CD14-positive monocyte (primary cell): ENCODE data around the gene ZNF566. TPM values are rescaled to one million over a fixed set of nuclear protein-coding genes. Genes with fewer than 3 reads are reported as not detected.

ENCODE experiments used
- DNase-seq, 3 donors: peaks; one replicate each; pipeline ENCODE4 v3.0.0-alpha.2; 2011 to 2022
- H2AFZ ChIP-seq: 2 replicates; pipeline ENCODE4 v1.6.0; 2012; ENCODE audit warnings: mild to moderate bottlenecking, low read depth, low read length, inconsistent platforms; ENCODE audit not compliant: insufficient read depth, poor library complexity, severe bottlenecking
- H3K27ac ChIP-seq, 2 donors: 1 replicate in 1 of 2; 2 replicates in 1 of 2; pipeline ENCODE4 v1.5.1; 2012 to 2013; ENCODE audit warnings: low read length in 2 of 2, control low read depth in 1 of 2, inconsistent platforms in 1 of 2, low read depth in 1 of 2, mild to moderate bottlenecking in 1 of 2
- H3K27me3 ChIP-seq, 2 donors: one replicate each; pipeline versions ENCODE4 v1.6.0 to v1.6.1; 2011 to 2013; ENCODE audit warnings: low read length in 2 of 2; ENCODE audit not compliant: control insufficient read depth in 2 of 2, insufficient read depth in 2 of 2
- H3K36me3 ChIP-seq, 2 donors: replicated peaks in 1 of 2; 1 replicate in 1 of 2; 2 replicates in 1 of 2; pipeline versions ENCODE4 v1.5.1 to v1.6.1; 2012 to 2013; ENCODE audit warnings: low read length in 2 of 2, control low read depth in 1 of 2, inconsistent platforms in 1 of 2, mild to moderate bottlenecking in 1 of 2; ENCODE audit not compliant: insufficient read depth in 2 of 2, control insufficient read depth in 1 of 2
- H3K4me1 ChIP-seq, 2 donors: 1 replicate in 1 of 2; 2 replicates in 1 of 2; pipeline versions ENCODE4 v1.5.1 to v1.6.1; 2012 to 2013; ENCODE audit warnings: low read length in 2 of 2, control low read depth in 1 of 2, inconsistent platforms in 1 of 2, mild to moderate bottlenecking in 1 of 2, moderate library complexity in 1 of 2; ENCODE audit not compliant: insufficient read depth in 2 of 2, control insufficient read depth in 1 of 2
- H3K4me2 ChIP-seq: replicated peaks from 2 replicates; pipeline ENCODE3; 2012; ENCODE audit warnings: low read length, moderate library complexity, mild to moderate bottlenecking; ENCODE audit not compliant: poor library complexity, severe bottlenecking; ENCODE audit errors: extremely low read depth
- H3K4me3 ChIP-seq, 3 experiments: fragments of 200-600 bp in 1 of 3; sonication (generic) in 1 of 3; replicated peaks in 1 of 3; 1 replicate in 2 of 3; 2 replicates in 1 of 3; pipeline ENCODE4 v1.5.1; 2011 to 2013; ENCODE audit warnings: low read length in 3 of 3, mild to moderate bottlenecking in 3 of 3, control low read depth in 2 of 3, low read depth in 2 of 3, inconsistent platforms in 1 of 3, moderate library complexity in 1 of 3
- H3K79me2 ChIP-seq: 2 replicates; pipeline ENCODE4 v1.6.0; 2012; ENCODE audit warnings: mild to moderate bottlenecking, control low read depth, inconsistent platforms, low read length, moderate library complexity; ENCODE audit not compliant: insufficient read depth
- H3K9ac ChIP-seq: 2 replicates; pipeline ENCODE4 v1.6.0; 2017; ENCODE audit warnings: low read length, mild to moderate bottlenecking; ENCODE audit not compliant: insufficient read depth, poor library complexity, severe bottlenecking
- H3K9me3 ChIP-seq, 2 donors: replicated peaks in 1 of 2; 1 replicate in 1 of 2; 2 replicates in 1 of 2; pipeline versions ENCODE4 v1.5.1 to v1.6.1; 2012 to 2013; ENCODE audit warnings: low read length in 2 of 2, control low read depth in 1 of 2; ENCODE audit not compliant: control insufficient read depth in 1 of 2, insufficient read depth in 1 of 2
- H4K20me1 ChIP-seq: 2 replicates; pipeline ENCODE4 v1.6.0; 2012; ENCODE audit warnings: mild to moderate bottlenecking, low read length, control low read depth, moderate library complexity; ENCODE audit not compliant: insufficient read depth
- H3K27ac Mint-ChIP-seq, 7 donors: one replicate each; pipeline ENCODE4 v1.8.0; 2020; ENCODE audit warnings: mild to moderate bottlenecking in 7 of 7, mixed read lengths in 7 of 7, moderate library complexity in 6 of 7, inconsistent platforms in 2 of 7
- H3K27me3 Mint-ChIP-seq, 3 donors: one replicate each; pipeline ENCODE4 v1.8.0; 2021 to 2022; ENCODE audit warnings: low read depth in 3 of 3, mild to moderate bottlenecking in 3 of 3, mixed read lengths in 3 of 3, moderate library complexity in 3 of 3, inconsistent platforms in 1 of 3
- H3K36me3 Mint-ChIP-seq, 2 donors: one replicate each; pipeline ENCODE4 v1.8.0; 2020; ENCODE audit warnings: mixed read lengths in 2 of 2, inconsistent platforms in 1 of 2, mild to moderate bottlenecking in 1 of 2
- H3K4me1 Mint-ChIP-seq: one replicate; pipeline ENCODE4 v1.8.0; 2020; ENCODE audit warnings: mild to moderate bottlenecking, mixed read lengths
- H3K4me3 Mint-ChIP-seq, 2 donors: one replicate each; pipeline ENCODE4 v1.8.0; 2020; ENCODE audit warnings: mild to moderate bottlenecking in 2 of 2, mixed read lengths in 2 of 2, moderate library complexity in 1 of 2
- H3K9me3 Mint-ChIP-seq, 7 donors: one replicate each; pipeline ENCODE4 v1.8.0; 2020 to 2022; ENCODE audit warnings: mixed read lengths in 7 of 7, mild to moderate bottlenecking in 6 of 7, moderate library complexity in 6 of 7, inconsistent platforms in 2 of 7
- WGBS: methylation state at CpG from one replicate; pipeline ENCODE4 v1.1.5; 2013; ENCODE audit warnings: missing lambda C conversion rate; ENCODE audit not compliant: insufficient coverage; 5-methylcytosine and 5-hydroxymethylcytosine counted together
- intact Hi-C, 2 donors: fragments of 100-400 bp; cut with micrococcal nuclease; formaldehyde crosslinking; loops; one replicate each; pipeline versions ENCODE4 v1.15.0 to v1.15.1; 2023
- polyA plus RNA-seq, 3 donors: library from polyadenylated mRNA; depleted of rRNA in 1 of 3; unstranded in 2 of 3; stranded (reverse) in 1 of 3; fragments of 300-500 nt in 2 of 3; fragments of >200 nt in 1 of 3; fragmentation: Illumina TruSeq in 2 of 3; gene quantifications; 1 replicate in 2 of 3; 2 replicates in 1 of 3; pipeline ENCODE4 v1.2.3, GENCODE V29; 2012 to 2021
- TF ChIP-seq, protein P1 (sequence below): fragments of 200-600 bp; IDR thresholded peaks from one replicate; pipeline ENCODE4 v1.8.0; 2022; ENCODE audit warnings: antibody characterized with exemption, mild to moderate bottlenecking

Gene ZNF566
- polyA plus RNA-seq, 3 donors: 0.95 to 3.9 (median 3.6) TPM

DNA sequence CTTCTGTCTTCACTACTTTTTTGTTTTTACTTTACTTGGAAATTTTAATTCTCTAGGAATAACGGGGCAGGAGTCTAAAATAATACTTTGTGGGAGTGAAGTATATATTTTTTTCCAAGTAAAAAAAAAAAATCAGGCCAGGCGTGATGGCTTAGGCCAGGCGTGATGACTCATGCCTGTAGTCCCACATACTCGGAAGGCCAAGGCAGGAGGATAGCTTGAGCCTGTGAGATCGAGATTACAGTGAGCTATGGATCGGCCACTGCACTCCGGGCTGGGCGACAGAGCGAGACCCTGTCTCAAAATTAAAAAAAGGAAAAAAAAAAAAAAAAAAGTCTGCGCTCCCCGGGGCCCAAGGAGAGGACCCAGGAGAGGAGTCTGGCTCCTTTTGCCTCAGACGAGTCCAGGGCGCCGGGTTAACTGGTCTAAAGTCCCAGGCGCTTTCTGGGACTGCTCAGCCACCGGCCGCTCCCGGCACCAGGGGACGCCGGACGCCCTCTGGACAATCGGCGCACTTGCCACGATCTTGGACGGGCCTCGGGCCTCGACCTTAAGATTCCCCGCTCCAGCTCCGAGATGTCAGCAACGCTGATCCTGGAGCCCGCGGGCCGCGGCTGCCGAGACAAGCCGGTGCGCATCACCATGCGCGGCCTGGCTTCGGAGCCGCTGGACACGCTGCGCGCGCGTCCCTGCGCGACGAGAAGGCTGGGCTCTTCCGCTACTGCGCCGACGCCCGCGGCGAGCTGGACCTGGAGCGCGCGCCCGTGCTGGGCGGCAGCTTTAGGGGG is 68.2 kb downstream of the ZNF566 start:
- Histone ChIP-seq H3K9ac (no peak overlapping the region), H3K4me2 (peak overlapping the region; percentile 39), H3K4me1 (peaks cover 11 to 21% of the 10 kb centered on the region in 2 donors), H3K4me3 (peak overlapping the region in 1 of 3 experiments; percentile 42), H3K79me2 (peaks cover 4% of the 10 kb centered on the region), H3K27me3 (peaks cover 11 to 31% of the 10 kb centered on the region in 2 donors), H3K27ac (no peak overlapping the region), H3K9me3 (peaks cover 54 to 71% of the 10 kb centered on the region in 2 donors), H4K20me1 (no peaks in the 10 kb centered on the region), H2AFZ (peak overlapping the region; percentile 63), H3K36me3 (no peaks in the 10 kb centered on the region)
- H3K4me1 Mint-ChIP-seq: peaks cover 18% of the 10 kb centered on the region
- DNase-seq: no peak
- WGBS: 13% methylated on average over 58 of the region's 61 CpGs
- H3K27ac Mint-ChIP-seq: no peak overlapping the region
- peaks cover 21 to 31% (median 22%) of the 10 kb centered on the region in 3 donors for H3K27me3 Mint-ChIP-seq
- TF ChIP-seq, protein P1, sequence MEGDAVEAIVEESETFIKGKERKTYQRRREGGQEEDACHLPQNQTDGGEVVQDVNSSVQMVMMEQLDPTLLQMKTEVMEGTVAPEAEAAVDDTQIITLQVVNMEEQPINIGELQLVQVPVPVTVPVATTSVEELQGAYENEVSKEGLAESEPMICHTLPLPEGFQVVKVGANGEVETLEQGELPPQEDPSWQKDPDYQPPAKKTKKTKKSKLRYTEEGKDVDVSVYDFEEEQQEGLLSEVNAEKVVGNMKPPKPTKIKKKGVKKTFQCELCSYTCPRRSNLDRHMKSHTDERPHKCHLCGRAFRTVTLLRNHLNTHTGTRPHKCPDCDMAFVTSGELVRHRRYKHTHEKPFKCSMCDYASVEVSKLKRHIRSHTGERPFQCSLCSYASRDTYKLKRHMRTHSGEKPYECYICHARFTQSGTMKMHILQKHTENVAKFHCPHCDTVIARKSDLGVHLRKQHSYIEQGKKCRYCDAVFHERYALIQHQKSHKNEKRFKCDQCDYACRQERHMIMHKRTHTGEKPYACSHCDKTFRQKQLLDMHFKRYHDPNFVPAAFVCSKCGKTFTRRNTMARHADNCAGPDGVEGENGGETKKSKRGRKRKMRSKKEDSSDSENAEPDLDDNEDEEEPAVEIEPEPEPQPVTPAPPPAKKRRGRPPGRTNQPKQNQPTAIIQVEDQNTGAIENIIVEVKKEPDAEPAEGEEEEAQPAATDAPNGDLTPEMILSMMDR: no peak
- H3K36me3 Mint-ChIP-seq: peaks cover 6 to 12% of the 10 kb centered on the region in 2 donors
- intact Hi-C loops: no loop called here
- peaks cover 25 to 81% (median 64%) of the 10 kb centered on the region in 7 donors for H3K9me3 Mint-ChIP-seq
- peak overlapping the region; percentile 62 to 77 for H3K4me3 Mint-ChIP-seq

DNA sequence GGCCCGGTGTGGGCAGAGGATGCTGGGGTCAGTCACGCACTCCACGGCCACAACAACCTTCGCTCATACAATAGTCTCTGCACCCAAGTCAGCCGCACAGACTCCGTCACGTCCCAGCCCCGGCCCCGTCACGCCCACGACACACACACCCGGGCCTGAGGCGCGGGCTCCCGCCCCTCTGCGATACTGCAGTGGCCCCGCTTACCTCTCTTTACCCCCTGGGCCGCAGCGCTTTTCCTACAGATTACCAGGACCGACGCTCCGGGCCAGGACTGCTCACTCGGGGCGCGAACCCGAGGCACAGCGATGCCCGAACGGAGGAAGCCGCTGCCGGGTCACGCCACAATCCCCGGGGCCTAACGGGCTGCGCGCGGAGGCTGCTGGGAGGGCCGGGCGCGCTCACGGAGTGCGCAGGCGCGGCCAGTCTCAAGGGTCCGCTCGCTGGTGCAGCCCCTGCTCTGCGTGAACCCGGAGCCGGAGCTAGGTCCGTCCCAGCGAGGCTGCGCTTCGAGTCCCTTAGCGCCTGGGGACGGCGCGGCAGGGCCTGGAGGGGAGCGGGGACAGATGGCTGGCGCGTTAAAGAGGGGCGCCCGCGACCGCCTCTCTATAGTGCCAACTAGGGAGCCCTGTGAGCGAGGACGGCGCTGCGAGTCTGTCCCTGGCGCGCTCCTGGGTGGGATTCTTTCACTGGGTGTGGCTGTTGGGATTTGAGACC is 70.9 kb downstream of the ZNF566 start, which contains the start of gene ZFP82:
Gene ZFP82 (minus strand): TSS at position 358 of the 715 bp plus-strand sequence. CDS start 8,855 bp downstream, outside the sequence.
- peak within 1 kb of the TSS; percentile 84 for H3K9ac ChIP-seq
- H3K9me3 Mint-ChIP-seq: peaks cover 20 to 85% (median 64%) of the 10 kb centered on the region in 7 donors

More for the DNA sequence above, 70.9 kb downstream of the ZNF566 start, which contains the start of gene ZFP82:
- peaks cover 11 to 21% of the 10 kb centered on the region in 2 donors for H3K4me1 ChIP-seq
- under 1% methylated on average over 67 of the region's 70 CpGs for WGBS
- H3K4me2 ChIP-seq: peak within 1 kb of the TSS; percentile 90
- peaks cover 20 to 31% (median 21%) of the 10 kb centered on the region in 3 donors for H3K27me3 Mint-ChIP-seq
- TF ChIP-seq, protein P1: no peak
- peak within 1 kb of the TSS; percentile 90 to 93 for H3K4me3 Mint-ChIP-seq
- intact Hi-C loops: no loop called here
- H3K27me3 ChIP-seq: peaks cover 11 to 31% of the 10 kb centered on the region in 2 donors
- peak within 1 kb of the TSS; percentile 97 for H2AFZ ChIP-seq
- H3K4me1 Mint-ChIP-seq: peaks cover 18% of the 10 kb centered on the region
- H3K36me3 Mint-ChIP-seq: peaks cover 8 to 22% of the 10 kb centered on the region in 2 donors
- H3K79me2 ChIP-seq: peaks cover 4% of the 10 kb centered on the region
- no peaks in the 10 kb centered on the region for H3K36me3 ChIP-seq
- peak within 1 kb of the TSS; percentile 73 to 87 (median 83) for H3K4me3 ChIP-seq
- peak; percentile 27 to 35 (median 30) for DNase-seq
- peak within 1 kb of the TSS in 5 of 7 donors; percentile 78 to 90 (median 89) for H3K27ac Mint-ChIP-seq
- H3K9me3 ChIP-seq: peaks cover 59 to 73% of the 10 kb centered on the region in 2 donors
- H4K20me1 ChIP-seq: no peaks in the 10 kb centered on the region
- peak within 1 kb of the TSS; percentile 38 to 67 for H3K27ac ChIP-seq
